NCI-H146 treated with DMSO at 0.1 percent for 48 hours (cell line): Measurements from ENCODE around the gene EML1.

Experiments
- DNase-seq: peaks from one replicate; lab custom pipeline; 2025; ENCODE audit not compliant: unreplicated experiment; lab: John Stamatoyannopoulos, UW

Gene EML1, protein sequence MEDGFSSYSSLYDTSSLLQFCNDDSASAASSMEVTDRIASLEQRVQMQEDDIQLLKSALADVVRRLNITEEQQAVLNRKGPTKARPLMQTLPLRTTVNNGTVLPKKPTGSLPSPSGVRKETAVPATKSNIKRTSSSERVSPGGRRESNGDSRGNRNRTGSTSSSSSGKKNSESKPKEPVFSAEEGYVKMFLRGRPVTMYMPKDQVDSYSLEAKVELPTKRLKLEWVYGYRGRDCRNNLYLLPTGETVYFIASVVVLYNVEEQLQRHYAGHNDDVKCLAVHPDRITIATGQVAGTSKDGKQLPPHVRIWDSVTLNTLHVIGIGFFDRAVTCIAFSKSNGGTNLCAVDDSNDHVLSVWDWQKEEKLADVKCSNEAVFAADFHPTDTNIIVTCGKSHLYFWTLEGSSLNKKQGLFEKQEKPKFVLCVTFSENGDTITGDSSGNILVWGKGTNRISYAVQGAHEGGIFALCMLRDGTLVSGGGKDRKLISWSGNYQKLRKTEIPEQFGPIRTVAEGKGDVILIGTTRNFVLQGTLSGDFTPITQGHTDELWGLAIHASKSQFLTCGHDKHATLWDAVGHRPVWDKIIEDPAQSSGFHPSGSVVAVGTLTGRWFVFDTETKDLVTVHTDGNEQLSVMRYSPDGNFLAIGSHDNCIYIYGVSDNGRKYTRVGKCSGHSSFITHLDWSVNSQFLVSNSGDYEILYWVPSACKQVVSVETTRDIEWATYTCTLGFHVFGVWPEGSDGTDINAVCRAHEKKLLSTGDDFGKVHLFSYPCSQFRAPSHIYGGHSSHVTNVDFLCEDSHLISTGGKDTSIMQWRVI

DNA sequence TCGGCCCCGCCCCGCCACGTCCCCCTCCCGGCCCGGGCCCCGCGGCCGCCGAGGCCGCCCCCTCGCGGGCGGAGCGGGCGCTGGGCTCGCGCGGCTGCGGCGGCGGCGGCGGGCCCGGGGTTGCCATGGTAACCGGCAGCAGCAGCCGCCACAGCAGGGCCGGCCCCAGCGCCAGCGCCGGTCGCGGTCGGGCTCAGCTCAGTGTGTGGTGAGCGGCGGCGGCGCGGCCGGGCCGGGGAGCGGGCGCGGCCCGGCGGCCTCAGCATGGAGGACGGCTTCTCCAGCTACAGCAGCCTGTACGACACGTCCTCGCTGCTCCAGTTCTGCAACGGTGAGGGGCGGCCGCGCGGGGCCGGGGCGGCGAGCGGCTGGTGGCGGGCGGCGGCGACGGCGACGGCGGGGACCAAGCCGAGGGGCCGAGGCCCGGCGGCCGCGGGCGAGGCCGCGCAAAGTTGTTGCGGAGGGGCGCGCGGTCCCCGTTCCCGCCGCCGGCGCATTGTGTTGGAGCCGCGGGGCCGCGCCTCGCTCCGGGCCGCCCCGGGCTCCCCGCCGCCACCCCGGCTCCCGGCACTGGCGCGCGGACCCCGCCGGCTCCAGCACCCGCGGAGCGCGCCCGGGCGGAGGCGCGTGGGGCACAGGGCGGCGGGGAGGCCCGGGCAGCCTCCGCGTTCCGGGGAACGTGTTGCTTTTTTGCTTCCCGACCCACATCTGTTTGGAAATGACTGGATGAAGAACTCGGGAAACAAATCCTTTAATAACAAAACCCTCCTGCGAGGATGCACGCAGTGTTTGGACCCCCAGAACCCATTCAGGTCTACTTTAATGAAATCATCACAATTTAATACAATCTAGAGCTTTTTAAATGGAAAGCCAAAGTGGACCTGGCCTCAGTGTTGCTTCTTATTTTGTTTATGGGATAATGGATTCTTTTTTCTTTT is at the start of gene EML1:
EML1 (plus strand) TSS at position 201 of the 938 bp plus-strand sequence; CDS start at position 265, 64 bp downstream.
- peak; percentile 16 for DNase-seq

DNA sequence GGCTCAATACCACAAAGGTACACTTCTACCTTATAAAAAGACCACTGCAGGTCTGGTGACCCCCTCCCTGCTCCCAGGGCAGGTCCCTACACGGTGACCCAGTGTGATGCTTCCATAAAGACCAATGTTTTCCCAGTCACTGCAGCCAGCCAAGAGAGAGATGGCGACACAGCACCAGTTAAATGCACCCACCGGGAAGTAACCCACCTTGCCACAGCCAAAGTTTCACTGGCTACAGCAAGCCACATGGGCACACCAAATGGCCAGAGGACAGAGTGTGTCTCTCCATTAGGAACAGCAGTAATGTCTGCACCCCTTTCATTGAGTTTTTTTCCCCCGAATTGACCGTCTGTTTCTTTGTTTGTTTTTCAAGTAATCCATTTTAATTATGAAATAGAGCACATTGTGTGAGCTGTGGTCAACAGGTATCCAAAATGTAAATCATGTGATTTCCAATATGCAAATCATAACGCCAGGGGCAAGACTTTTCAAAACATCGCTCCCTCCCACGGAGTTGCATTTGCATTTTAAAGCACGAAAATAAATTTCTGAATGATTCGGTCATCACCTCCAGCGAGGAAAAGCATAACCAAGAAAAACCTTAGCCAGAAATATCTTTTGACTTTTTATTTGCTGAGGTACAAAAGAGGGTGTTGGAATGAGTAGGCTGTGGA is 48.9 kb upstream of the EML1 start:
- no peak for DNase-seq

DNA sequence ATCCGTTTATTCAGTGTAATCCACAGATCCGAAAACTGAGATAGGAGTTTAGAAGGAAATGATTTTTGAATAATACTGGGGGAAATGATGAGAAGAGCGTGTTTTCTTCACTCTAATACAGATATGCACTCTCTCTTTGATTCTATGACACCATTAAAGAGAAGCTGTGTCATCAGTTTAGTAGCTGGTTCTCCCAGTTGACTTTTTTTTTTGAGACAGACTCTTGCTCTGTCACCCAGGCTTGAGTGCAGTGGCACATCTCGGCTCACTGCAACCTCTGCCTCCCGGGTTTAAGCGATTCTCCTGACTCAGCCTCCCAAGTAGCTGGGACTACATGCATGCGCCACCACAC is 48.4 kb upstream of the EML1 start:
- DNase-seq: no peak

DNA sequence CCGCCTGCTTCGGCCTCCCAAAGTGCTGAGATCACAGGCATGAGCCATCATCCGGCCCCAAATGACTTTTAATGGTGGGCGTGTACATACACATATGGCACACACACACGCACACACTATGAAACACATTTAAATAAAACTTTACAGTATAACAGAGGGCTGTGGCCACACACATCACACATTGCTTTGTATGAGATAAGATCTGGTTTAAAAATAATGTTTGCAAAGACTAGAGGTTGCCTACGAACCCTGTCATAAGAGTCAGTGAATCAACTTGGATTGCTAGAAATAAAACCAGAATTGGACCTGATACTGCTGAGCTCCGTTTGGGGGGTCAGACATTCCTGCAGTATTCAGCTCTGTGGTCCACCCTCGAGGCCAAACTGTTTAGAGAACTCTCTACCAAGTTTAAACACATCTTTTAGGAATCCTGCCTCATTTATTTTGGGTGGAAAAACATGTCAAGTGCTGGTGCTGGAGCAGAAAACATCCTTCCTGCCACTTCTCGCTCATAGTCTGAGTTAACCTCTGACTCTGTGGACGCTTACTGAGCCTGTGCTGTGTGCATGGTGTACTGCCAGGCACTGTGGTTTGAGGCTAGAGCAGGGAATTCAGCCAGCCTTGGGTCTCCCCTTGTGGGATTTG is 47.8 kb upstream of the EML1 start:
- DNase-seq: no peak

DNA sequence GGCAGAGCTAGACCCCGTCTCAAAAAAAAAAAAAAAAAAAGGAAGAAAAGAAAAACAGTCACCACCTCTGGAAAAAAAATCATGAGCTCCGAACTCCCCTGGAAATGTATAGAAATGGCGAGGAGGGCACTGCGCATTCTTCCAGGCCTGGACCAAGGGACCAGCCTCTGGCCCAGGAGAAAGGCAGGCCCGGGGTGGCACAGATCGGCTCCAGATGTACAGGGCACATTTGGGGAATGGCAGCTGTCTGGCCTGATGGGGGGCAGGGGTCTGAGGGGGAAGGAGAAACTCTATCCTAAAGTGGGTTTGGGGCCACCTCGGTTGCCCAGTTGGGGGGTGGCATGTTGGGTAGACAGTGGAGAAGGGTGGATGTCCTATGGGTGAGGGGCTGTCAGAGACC is 46.0 kb upstream of the EML1 start:
- DNase-seq: no peak

DNA sequence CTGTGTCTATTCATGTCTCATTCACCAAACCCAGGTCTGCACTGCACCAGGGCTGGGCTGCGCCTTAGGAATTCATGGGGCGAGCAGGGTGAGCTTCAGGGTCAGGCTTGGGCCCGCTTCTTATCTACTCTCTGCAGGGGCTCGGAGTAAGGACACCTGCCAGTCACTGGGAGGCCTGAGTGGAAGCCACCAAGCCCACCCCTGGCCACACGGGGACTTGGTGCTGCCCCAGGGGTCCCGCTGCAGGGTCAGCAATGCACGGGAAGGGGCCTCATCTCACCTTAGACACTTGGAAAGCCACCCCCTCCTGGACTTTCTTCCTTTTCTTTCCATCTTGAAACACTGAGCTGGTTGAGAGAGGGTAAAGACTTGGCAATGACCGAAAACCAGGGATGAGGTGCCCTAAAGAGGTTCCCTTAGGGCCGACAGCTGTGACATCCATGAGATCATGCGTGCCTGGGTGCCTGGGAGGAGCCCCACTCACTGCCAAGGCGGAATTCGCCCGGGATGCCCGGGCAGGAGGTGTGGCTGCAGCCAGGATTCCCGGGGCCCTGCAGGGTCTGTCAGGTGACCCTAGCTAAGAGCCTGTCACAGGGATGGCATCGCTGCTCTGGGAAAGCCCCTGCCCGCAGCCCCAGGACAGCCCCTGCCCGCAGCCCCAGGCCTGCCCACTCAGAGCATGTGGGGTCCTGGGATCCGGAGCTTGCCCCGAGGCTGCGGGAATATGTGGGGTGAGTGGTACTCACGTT is 45.5 kb upstream of the EML1 start:
- no peak for DNase-seq

DNA sequence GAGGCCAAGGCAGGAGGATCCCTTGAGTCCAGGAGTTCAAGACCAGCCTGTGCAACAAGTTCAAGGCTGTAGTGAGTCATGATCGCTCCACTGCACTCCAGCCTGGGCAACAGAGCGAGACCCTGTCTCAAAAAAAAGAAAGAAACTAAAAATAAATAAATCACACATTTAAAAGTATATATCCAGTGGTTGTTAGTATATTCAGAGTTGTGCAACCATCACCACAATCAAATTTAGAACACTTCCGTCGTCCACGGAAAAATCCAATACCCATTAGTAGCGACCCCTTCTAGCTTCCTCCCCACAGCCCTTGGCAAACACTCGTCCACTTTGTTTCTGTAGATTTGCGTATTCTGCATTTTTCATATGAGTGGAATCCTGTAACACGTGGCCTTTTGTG is 44.7 kb upstream of the EML1 start:
- DNase-seq: no peak

DNA sequence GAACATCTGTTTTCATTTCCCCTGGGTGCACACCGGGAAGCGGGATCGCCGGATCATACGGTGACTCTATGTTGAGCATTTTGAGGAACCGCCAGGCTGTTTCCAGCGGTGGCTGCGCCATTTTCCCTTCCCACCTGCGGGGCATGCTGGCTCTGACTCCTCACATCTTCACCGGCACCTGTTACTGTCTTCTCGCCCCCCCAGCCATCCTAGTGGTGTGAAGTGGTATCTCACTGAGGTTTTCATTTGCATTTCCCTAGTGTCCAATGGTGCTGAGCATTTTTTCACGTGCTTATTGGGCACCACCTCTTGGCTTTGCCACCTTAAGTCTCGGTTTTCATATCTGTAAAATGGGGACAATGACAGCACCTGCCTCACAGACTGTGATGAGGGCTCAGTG is 44.1 kb upstream of the EML1 start:
- no peak for DNase-seq

DNA sequence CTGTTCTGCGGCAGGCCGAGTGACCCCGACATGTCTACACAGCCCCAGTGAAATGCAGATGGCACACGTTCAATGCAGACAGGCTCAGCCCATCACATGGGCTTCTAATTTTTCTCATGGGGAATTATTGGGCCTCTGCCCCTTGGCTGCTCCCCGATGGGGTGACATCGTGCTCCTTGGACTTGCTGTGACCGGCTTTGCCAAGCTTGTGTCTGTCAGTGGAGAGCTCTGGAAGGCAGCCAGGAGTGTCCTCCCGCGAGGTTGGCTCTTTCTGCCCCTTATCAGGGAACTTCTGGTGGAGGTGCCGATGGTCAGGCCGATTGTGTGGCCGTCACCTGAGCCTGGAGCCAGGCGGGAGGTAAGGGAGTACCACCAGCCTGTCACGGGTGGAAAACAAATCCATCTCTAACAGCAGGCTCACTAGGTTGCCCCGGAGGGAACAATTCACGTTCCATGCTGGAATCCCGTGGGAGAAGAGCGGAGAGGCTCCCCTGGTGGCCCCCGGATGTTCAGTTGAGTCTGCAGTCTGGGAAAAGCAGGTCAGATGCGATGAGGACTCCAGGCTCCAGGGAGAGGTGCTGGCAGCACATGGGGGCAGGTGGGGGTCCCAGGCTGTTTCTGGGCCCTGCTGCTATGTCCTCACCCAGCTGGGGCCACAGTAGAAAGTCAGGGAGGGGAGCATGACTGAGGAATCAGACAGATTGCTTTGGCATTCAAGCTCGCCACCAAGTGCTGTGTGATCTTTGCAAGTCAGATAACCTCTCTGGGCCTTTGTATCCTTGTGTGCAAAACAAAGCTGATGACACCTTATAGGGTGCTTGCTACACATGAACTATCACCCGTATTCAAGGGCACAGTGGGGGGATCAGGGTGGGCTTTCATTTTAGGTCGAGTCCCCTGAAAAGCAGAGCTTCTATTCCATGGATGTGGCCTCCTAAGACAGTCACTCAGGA is 43.2 kb upstream of the EML1 start:
- DNase-seq: no peak

DNA sequence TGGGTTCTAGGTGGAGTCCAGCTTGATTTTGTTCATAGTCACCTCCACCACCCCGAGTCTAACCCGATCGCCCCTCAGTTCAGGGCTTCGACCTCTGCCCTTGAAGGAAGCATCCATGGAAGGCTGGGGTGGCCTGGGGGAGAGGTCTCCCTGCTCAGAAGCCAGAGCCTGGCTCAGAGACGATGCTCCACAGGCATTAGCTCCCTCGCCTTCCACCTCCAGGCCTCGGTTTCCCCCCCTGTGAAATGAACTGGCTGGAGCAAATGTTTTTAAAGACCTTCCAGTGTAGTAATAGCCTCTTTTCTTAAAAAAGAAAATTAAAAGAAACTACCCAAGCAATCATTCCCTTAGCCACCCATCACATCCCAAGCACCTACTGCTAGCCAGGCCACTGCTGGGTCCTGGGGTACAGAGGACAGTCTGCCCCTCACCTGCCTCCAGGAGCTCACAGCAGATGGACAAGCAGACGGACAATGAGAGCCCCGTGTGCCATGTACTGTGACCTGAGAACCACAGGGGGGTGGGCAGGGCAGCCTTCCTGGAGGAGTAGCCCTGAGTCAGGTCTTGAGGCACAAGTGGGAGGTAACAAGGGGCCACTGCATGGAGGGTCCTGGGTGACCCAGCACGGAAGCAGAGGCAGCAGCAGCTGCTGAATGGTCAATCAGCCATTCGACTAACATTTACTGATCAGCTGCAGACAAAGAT is 42.3 kb upstream of the EML1 start:
- no peak for DNase-seq

DNA sequence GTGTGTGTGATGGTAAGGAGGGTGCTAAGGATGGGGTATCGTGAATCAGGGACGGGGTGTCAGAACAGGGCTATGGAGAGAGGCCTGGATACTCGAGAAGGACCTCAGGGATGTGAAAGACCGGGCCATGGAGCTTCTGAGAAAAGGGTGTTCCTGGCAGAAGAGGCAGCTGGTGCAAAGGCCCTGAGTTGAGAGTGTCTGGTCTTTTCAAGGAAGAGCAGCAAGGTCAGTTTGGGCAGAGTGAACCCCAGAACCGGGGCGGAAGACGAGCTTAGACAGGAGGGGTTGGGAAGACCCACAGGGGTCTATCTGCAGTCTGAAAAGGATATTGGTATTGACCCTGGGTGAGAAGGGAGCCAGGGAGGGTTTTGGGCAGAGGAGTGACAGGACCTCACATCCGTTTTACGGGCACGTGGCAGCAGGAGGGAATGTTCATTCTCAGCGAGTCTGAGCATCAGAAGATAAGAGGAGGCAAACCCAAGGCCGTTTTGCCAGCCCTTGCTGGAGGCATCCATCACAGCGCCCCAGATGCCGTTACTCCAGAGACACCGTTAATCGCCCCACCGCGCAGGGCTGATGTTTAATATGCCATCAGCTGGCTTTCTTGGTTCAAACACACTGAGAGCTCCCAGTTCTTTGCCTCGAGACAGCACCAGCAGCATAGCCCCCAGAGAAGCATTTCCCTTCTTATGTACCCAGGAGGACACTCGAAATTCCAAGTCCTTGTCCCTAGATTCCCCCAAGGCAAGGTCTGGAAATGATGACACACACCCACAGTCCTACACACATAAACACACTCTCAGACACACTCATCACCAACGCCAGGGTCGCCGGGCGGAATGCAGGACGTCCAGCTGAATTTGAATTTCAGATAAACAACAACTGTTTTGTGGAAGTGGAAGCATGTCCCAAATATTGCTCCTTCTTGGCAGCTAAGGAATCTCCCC is 41.4 kb upstream of the EML1 start:
- no peak for DNase-seq

DNA sequence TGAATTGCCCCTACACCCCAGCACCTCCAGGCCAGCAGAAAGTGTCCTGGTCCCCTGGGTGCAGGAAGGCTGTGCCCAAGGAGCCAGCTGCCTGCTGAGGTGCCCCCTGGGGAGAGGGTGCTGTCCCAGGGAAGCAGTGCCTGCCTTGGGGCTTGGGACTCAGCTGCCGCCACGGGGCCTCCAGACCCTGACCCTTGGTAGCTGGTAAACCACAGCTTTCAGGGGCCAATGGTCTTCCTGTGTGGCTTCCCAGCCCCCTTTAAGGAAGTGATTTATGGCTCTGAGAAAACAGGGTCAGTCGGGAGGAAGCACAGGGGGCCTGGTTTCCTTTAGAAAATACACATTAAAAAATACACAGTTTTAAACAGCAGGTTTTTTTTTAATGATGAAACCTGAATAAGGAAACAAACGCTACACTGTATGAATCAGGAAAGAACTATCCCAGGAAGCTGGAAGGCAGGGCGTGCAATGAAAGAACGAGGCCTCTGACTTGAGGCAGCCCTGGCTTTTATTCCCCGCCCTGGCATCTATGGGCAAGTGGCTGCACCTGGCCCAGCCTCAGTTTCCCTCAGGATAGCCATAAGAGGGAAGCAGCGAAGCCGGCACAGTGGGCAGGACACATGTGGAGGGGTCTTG is 40.6 kb upstream of the EML1 start:
- no peak for DNase-seq

DNA sequence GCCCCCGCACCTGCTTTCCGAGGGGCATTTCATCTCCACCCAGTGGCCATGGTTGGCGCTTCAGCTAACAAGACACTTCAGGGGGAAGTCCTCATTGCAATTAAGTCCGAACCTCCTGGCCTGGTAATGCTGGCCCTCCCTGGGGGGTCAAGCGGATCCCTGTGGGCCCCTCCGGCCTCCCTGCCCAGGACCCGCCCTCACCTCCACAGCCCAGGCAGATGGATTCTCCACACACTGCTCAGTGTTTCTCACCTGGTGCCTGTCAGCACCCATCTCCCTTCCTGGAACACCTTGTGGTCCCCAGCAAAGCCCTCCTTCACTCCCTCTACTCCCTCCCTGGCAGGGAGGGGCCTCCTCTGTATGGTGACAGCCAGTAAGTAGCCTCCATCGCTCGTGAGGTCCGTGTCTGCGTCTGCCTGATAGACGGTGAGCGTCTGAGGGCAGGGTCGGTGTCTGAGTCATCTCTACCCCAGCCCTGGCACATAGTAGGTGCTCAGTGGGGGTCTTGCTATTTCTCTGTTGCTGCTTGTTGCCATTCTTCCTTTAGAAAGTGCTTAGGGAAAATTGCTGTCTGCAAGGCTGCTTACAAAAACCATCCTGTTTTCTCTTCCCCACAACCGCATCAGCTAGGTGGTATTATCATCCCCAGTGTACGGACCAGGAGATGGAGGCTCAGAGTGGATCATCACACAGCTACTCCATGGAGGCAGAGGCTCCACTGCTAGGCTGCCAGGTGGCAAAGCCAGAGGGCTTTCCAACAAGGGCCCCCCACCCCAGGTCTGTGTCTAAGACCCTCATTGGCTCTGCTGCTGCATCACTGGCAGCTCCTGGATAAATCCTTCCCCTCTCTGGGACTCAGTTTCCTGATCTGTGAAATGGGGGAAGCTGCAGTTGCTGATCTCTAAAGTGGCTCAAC is 39.7 kb upstream of the EML1 start:
- no peak for DNase-seq

DNA sequence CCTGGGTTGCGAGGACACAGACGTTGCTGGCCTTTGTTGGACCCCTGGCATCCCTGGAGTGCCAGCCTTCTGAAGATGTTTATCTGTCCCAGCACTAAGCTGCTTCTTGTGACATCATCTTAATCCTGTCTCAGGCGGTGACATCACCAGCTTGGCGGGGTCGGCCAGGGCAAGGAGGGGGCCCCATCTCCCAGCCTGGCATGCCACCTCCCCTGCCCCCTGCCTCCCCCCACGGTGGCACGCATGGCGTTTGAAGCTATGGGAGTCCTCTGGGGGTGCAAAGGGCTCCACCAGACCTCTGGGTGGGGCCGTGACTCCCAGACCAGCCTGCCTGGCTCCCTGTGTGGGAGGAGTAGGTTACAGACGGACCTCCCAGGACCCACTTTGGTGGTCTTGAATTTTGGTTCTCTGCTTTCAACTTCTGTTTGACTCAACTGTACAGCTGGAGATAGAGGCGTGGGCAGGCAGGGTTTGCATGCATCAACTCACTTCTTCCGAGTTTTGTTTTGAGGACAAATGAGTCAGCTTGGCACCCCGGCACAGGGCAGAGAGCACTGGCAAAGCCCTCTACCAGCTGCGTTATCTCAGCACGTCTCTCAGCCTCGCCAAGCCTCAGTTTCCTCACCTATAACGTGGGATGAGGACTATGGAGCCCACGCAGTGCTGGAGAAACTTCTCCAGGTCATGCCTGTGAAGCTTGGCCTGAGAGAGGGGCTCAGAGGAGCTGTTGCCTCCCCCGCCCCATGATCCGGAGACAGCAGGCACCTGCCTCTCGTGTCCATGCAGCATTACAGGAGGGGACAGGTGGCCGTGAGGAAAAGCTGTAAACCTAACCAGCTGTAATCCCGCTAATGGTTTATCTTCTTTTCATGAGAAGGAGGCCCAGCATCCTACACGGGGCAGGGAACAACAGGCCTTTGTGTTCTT is 38.8 kb upstream of the EML1 start:
- no peak for DNase-seq
